ENCODE results near the gene CDH24. TPM values are rescaled to one million over a fixed set of nuclear protein-coding genes. Genes with fewer than 3 reads are reported as not detected.

The CDH24 gene
- total and polyA plus RNA-seq, 10 of the 15 experiments (the other 5 are each of a cell fraction or from before 2014, with no cell fraction given), result 0.10 to 1.5 (median 0.45) TPM; not detected in 2

DNA sequence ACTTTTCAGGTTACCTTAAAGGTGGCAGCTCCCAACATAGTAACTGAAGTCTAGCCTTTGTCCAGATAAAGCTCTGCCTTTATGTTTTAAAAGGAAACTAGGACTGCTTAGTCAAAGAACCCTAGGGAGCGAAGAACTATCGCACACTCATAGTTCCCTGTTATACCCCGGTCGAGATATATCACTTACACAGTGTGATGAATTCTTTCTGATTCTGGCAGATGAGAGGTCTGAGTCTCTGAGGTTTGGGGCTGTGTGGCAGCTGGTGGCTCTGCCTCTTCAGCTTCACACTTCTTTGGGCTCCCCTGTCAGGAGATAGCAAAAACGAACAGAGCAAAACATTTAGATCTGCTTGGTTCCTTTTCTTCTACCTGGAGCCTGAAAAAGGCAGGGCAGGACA is 20.6 kb upstream of the CDH24 start (continued):
- TF ChIP-seq, protein P1, sequence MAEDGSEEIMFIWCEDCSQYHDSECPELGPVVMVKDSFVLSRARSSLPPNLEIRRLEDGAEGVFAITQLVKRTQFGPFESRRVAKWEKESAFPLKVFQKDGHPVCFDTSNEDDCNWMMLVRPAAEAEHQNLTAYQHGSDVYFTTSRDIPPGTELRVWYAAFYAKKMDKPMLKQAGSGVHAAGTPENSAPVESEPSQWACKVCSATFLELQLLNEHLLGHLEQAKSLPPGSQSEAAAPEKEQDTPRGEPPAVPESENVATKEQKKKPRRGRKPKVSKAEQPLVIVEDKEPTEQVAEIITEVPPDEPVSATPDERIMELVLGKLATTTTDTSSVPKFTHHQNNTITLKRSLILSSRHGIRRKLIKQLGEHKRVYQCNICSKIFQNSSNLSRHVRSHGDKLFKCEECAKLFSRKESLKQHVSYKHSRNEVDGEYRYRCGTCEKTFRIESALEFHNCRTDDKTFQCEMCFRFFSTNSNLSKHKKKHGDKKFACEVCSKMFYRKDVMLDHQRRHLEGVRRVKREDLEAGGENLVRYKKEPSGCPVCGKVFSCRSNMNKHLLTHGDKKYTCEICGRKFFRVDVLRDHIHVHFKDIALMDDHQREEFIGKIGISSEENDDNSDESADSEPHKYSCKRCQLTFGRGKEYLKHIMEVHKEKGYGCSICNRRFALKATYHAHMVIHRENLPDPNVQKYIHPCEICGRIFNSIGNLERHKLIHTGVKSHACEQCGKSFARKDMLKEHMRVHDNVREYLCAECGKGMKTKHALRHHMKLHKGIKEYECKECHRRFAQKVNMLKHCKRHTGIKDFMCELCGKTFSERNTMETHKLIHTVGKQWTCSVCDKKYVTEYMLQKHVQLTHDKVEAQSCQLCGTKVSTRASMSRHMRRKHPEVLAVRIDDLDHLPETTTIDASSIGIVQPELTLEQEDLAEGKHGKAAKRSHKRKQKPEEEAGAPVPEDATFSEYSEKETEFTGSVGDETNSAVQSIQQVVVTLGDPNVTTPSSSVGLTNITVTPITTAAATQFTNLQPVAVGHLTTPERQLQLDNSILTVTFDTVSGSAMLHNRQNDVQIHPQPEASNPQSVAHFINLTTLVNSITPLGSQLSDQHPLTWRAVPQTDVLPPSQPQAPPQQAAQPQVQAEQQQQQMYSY (CRISPR knock-in tag; IDR thresholded peaks at IDR 0.05), result no peak

DNA sequence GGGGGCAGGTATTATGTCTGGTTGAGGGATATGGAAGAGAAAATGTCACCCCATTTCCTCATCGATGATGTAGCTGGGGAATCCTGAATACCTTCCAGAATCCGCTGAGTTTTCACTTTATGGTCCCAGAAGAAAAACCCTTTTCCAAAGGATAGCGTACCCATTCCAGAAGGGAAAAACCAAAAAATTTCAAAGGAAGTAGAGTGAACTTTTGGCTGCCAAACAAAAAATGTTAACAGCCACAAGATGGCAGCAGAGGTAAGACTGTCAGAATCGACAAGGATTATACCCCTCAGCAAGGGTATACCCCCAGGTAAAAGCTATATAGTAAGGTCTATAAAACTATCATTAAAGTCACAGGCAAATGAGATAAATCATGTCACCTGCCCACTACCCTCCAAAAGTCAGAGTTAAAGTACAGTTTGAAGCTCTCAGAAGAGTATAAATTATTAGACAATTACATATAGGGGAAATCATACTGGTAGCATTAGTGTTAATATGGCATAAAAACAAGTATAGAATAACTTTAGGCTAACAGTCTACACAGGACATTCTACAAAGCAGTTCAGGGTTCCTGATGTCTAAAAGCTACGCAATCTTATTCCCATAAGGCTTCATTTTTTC is 19.6 kb upstream of the CDH24 start:
- Histone ChIP-seq H3K9me3 (replicated peaks; ENCODE audit: control insufficient read depth, insufficient read depth, low read length) (no peaks in the 10 kb centered on the region), H3K4me1 (ENCODE audit: control insufficient read depth, insufficient read depth, low read length) (0 out of 2 replicates have a peak, but pooled peaks cover 1% of the 10 kb centered on the region), H3K27ac (ENCODE audit: control insufficient read depth, insufficient read depth) (no peak overlapping the region), H4K20me1 (ENCODE audit: control insufficient read depth, insufficient read depth) (no peaks in the 10 kb centered on the region), H3K79me2 (ENCODE audit: control insufficient read depth, insufficient read depth, low read length) (no peaks in the 10 kb centered on the region), H3K9ac (ENCODE audit: control insufficient read depth, insufficient read depth, low read length) (no peak overlapping the region), H3K4me2 (ENCODE audit: control insufficient read depth, insufficient read depth) (no peak overlapping the region), H2AFZ (ENCODE audit: control insufficient read depth, low read depth, low read length) (no peak overlapping the region), H3K36me3 (ENCODE audit: control insufficient read depth in 2 of 2, insufficient read depth in 2 of 2, low read length in 1 of 2) (peaks cover 25 to 60% of the 10 kb centered on the region in 2 experiments), H3K4me3 (no peak overlapping the region), H3K27me3 (replicated peaks in 1 of 2; ENCODE audit: control insufficient read depth in 2 of 2, insufficient read depth in 2 of 2, low read length in 1 of 2) (no peaks in the 10 kb centered on the region)
- intact Hi-C loops (cut with micrococcal nuclease; ENCODE audit: unreplicated experiment), result no loop called here
- ChIA-PET CTCF (interaction anchor here (0.6 to 7.5 kb wide), 44 partner anchors 9 to 488 kb away, joined by 3 to 80 read pairs (median 4); partner anchors contain the start of genes ACIN1, AJUBA, C14orf119 and CDH24), RAD21 (ENCODE audit: unreplicated experiment) (interaction anchor here (1.1 to 3.2 kb wide), 6 partner anchors 8 to 104 kb away, joined by 3 to 19 read pairs (median 10); partner anchors contain the start of genes ACIN1 and C14orf119), SMC1A (ENCODE audit: uncharacterized antibody, unreplicated experiment) (interaction anchor here (0.9 to 2.6 kb wide), 15 partner anchors 8 to 303 kb away, joined by 3 to 15 read pairs (median 4); partner anchors contain the start of genes ACIN1, C14orf119, CDH24 and PPP1R3E), POLR2A (interaction anchor here (1.5 kb wide), 2 partner anchors 8 to 18 kb away, joined by 4 to 6 read pairs; partner anchors contain the start of genes ACIN1 and C14orf119)
- 69% methylated on average over 5 of the region's 5 CpGs for WGBS (ENCODE audit: insufficient coverage, insufficient replicate concordance, low lambda C conversion rate, missing lambda C conversion rate)
- peak; percentile 92 for FAIRE-seq
- peak; percentile 79 for ATAC-seq
- BruUV-seq (replicated peaks), result no TSS peak
- no peak for DNase-seq (ENCODE audit: low read depth, low spot score)
- in situ Hi-C loops (cut with MboI), result no loop called here
- TF ChIP-seq PAX5 (IDR thresholded peaks at IDR 0.05; ENCODE audit: borderline replicate concordance, low read depth, low read length) (no peak), SREBF2 (IDR thresholded peaks at IDR 0.05; ENCODE audit: low read length) (no peak), SUZ12 (IDR thresholded peaks at IDR 0.05; ENCODE audit: unreplicated experiment) (no peak), RAD51 (IDR thresholded peaks at IDR 0.05) (no peak), TCF3 (IDR thresholded peaks at IDR 0.05; ENCODE audit: borderline replicate concordance, insufficient read depth, low read depth, low read length) (no peak), ZNF274 (IDR thresholded peaks at IDR 0.05; ENCODE audit: insufficient read depth, insufficient read length) (no peak), KAT2A (conservative IDR thresholded peaks at IDR 0.05; ENCODE audit: control insufficient read depth, low read depth, low read length) (no peak), KDM1A (IDR thresholded peaks at IDR 0.05; ENCODE audit: borderline replicate concordance) (no peak)
- TF ChIP-seq, protein P1 (CRISPR knock-in tag; IDR thresholded peaks at IDR 0.05), result no peak
- TF ChIP-seq, protein P2, sequence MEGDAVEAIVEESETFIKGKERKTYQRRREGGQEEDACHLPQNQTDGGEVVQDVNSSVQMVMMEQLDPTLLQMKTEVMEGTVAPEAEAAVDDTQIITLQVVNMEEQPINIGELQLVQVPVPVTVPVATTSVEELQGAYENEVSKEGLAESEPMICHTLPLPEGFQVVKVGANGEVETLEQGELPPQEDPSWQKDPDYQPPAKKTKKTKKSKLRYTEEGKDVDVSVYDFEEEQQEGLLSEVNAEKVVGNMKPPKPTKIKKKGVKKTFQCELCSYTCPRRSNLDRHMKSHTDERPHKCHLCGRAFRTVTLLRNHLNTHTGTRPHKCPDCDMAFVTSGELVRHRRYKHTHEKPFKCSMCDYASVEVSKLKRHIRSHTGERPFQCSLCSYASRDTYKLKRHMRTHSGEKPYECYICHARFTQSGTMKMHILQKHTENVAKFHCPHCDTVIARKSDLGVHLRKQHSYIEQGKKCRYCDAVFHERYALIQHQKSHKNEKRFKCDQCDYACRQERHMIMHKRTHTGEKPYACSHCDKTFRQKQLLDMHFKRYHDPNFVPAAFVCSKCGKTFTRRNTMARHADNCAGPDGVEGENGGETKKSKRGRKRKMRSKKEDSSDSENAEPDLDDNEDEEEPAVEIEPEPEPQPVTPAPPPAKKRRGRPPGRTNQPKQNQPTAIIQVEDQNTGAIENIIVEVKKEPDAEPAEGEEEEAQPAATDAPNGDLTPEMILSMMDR (IDR thresholded peaks at IDR 0.05 in 2 of 3, conservative IDR thresholded peaks at IDR 0.05 in 1 of 3; ENCODE audit: control insufficient read depth in 2 of 3, extremely low read depth in 1 of 3, insufficient read depth in 1 of 3, low read depth in 3 of 3, low read length in 3 of 3), result peak; percentile 49 to 60 (median 59)
